Heart left ventricle (tissue), 13 donors: ENCODE results near the gene KRTAP4-7.

ENCODE experiments used
- CTCF ChIP-seq, 12 donors: fragments of 200-600 bp; sonication (generic) in 4 of 12; IDR thresholded peaks; one replicate each; pipeline versions ENCODE4 v1.5.0 to v1.8.0; 2018 to 2022; ENCODE audit warnings: antibody characterized with exemption in 12 of 12, mild to moderate bottlenecking in 5 of 12
- POLR2A ChIP-seq, 2 donors: fragments of 450-650 bp; IDR thresholded peaks; one replicate each; pipeline ENCODE4 v1.6.1; 2017; ENCODE audit warnings: antibody characterized with exemption in 2 of 2, mild to moderate bottlenecking in 2 of 2, moderate library complexity in 2 of 2
- donor health status: ischemic (EF 13 %, LVEDD 7.1; RV severe dilation, severe dysfunction).
- donor health status: DM: no; HTN: yes; CAD: no.
- donor health status: DM: no; HTN: no; CAD: no.
- donor health status: ischemic (EF 25% LVEDD 6.9; RV normal size, moderate dysfunction).
- donor health status: ischemic (EF 25% LVEDD 5.7; RV mildly dilated, moderate dysfunction).
- donor health status: ischemic (EF 35%, LVEDD 5.7; RV mildly dilated, moderate dysfunction).
- donor health status: nonischemic (EF 11% LVEDD 7.7; RV severe dilation, severe dysfunction).
- donor health status: DM: yes; HTN: yes; CAD: no.
- donor health status: PGD.
- donor health status: ischemic (EF 29% LVEDD 5.4; RV normal size, mild dysfunction).
- donor health status: nonischemic (EF 23%, LVEDD 6.1; RV moderate dilation, normal function).

DNA sequence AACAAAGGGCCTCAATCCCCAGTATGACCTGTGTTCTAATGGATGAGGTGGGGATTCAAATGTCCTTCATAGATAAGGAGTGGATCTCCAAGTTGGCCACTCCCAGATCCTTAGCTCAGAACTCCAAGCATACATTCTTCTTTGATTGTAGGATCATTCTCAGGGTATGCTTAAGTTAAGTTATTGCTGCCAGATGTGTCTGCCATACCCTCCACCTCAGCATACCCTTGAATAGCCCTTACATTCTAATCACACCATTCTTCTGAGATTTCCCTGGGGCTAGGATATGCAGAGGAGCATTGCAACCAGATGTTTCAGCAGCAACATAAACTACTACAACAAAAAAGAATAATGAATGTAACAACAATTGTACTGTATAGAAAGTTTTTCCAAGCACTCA, 16.7 kb upstream of the KRTAP4-7 start:
- TF ChIP-seq CTCF (IDR thresholded peaks at IDR 0.05) = no peak
- TF ChIP-seq POLR2A (IDR thresholded peaks at IDR 0.05) = no peak
